ENCODE results near the gene SLC48A1.

The SLC48A1 gene

GRCh38 chr12:47755655-47756562 lies 17.1 kb upstream of the SLC48A1 start:
- DNase-seq (ENCODE audit: low read depth): no peak
- TF ChIP-seq CTCF (IDR thresholded peaks at IDR 0.05; ENCODE audit: control insufficient read depth, insufficient read depth, low read depth, low read length, missing control alignments): no peak
- no peak overlapping the region for H3K4me3 ChIP-seq (ENCODE audit: control insufficient read depth, low read depth, low read length)

DNA sequence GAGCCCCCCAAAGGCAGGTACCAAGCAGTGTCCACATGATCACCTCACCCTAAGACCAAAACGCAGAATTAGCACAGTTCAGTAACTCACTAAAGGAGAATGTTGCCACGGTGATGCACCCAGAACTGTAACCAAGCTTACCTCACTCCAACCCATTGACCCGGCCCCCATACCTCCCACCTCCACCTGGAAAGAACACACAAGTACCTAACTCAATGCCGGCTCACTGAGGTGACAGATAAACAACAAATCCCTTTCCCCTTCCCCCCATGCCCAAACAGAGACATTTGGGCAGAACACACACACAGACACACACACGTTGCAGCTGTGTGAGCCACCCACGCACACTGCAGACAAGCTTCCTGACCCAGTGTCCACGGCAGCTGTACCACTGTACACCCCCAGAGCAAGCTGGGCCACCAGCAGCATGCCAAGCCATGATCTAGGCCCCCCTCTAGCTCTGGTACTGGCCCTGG lies 15.6 kb upstream of the SLC48A1 start:
- H3K4me3 ChIP-seq (ENCODE audit: control insufficient read depth, low read depth, low read length): no peak overlapping the region
- no peak for DNase-seq (ENCODE audit: low read depth)
- TF ChIP-seq CTCF (IDR thresholded peaks at IDR 0.05; ENCODE audit: control insufficient read depth, insufficient read depth, low read depth, low read length, missing control alignments): no peak

DNA sequence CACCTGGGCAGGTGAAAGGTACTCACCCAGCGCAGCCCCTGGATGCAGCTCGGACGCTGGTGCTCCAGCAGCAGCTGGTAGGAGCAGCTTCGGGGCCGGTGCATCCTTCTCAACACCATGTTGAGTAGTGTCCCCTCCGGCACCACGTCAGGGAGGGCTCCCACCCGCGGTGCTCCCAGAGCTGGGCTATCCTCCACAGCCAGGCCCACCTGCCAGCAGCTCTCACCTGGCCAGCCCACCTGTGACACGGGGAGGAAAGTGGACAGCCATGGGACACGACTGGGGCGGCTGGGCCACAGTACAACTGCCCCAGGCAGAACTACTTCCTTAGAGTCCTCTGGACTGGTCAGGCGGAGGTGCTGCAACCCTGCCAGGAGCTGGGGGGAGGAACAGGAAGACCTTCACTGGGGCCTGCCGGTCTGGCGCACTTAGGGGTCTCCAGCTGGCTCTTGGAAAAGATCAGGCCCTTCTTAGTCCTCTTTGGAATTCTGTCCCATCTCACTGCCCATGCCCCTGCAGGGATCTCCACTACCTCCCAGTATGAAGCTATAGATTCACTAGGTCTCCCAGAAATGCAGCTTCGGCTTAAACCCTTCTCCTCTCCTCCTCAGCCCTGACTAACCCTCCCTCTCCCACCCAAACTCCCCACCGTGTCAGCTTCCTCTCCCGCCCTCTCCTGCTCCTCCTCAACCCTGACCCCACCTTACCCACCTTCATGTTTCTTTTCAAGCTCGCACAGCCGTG lies 15.0 kb upstream of the SLC48A1 start:
- TF ChIP-seq CTCF (IDR thresholded peaks at IDR 0.05; ENCODE audit: control insufficient read depth, insufficient read depth, low read depth, low read length, missing control alignments): no peak
- H3K4me3 ChIP-seq (ENCODE audit: control insufficient read depth, low read depth, low read length): peak overlapping the region; percentile 61
- DNase-seq (ENCODE audit: low read depth): no peak

DNA sequence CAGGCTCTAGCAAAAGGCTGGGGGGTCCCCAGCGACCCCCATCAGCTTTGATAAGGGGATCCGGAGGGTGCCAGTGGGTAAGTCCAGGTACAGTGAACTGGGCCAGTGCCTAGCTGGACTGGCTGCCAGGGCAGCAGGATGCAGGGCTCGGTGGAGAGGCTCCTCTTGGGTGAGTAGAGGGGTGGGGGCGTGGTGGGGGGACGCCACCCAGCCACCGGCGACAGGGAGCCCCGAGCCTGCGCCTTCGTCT lies 14.5 kb upstream of the SLC48A1 start:
- no peak for DNase-seq (ENCODE audit: low read depth)
- no peak for TF ChIP-seq CTCF (IDR thresholded peaks at IDR 0.05; ENCODE audit: control insufficient read depth, insufficient read depth, low read depth, low read length, missing control alignments)
- H3K4me3 ChIP-seq (ENCODE audit: control insufficient read depth, low read depth, low read length): peak overlapping the region; percentile 61

GRCh38 chr12:47758834-47759690 lies 14.0 kb upstream of the SLC48A1 start, which contains the start of gene RAPGEF3:
Gene RAPGEF3 (minus strand): TSS chr12:47758880. CDS start chr12:47758556, 324 bp downstream.
- peak; percentile 66 for TF ChIP-seq CTCF (IDR thresholded peaks at IDR 0.05; ENCODE audit: control insufficient read depth, insufficient read depth, low read depth, low read length, missing control alignments)
- H3K4me3 ChIP-seq (ENCODE audit: control insufficient read depth, low read depth, low read length): peak within 1 kb of the TSS; percentile 61
- DNase-seq (ENCODE audit: low read depth): no peak

DNA sequence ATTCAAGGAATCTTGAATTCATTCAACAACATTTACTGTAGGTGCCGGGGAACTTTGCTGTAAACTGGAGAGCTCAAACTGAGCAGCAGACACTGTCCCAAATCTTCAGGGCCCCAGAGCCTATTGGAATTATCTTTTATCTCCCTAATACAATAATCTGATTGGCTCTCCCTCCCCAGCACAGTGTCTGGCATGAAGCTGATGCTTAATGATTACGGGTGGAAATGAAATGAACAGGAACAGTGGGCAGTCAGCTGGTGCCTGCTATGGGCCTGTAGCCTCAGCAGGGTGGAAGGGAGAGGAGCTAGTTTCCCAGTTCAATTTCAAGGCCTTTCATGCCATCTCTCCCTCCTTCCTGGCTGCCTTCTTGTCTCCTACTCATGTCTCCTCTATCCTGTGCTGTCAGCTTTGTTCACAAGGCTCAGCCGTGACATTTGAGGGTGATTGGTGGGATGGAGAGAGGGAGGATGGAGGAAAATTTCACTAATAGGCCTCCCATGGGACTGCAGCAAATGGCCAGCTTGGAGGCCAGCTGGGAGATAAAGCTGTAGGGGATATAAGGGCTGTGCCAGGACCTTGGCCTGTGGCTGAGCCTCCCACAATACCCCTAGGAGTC lies 10.1 kb upstream of the SLC48A1 start:
- H3K4me3 ChIP-seq (ENCODE audit: control insufficient read depth, low read depth, low read length): no peak overlapping the region
- no peak for DNase-seq (ENCODE audit: low read depth)
- TF ChIP-seq CTCF (IDR thresholded peaks at IDR 0.05; ENCODE audit: control insufficient read depth, insufficient read depth, low read depth, low read length, missing control alignments): no peak
